HG02852 (cell line): ENCODE measurements around the gene RIMBP2.
"Not testable (repeated sequence)": the region's sequence is repeated elsewhere in the genome, so short reads cannot be mapped to it uniquely, and the experiment has no call there.

ENCODE experiments used
- ATAC-seq: cut with Tn5 transposase; IDR thresholded peaks from one replicate; pipeline ENCODE4 v1.9.1; 2021; ENCODE audit warnings: mild to moderate bottlenecking, moderate library complexity; ENCODE audit not compliant: unreplicated experiment

Gene RIMBP2

GRCh38 chr12:130609966-130610365, 106.1 kb downstream of the RIMBP2 start:
- ATAC-seq = no peak

- no peak for ATAC-seq
Measured at GRCh38 chr12:130608831-130609230, 107.3 kb downstream of the RIMBP2 start.

- no peak for ATAC-seq
Measured at GRCh38 chr12:130608132-130608531, 108.0 kb downstream of the RIMBP2 start.

GRCh38 chr12:130606231-130606630, 109.9 kb downstream of the RIMBP2 start:
- no peak for ATAC-seq

GRCh38 chr12:130603396-130603965, 112.6 kb downstream of the RIMBP2 start:
- no peak for ATAC-seq

- ATAC-seq = no peak
Measured at GRCh38 chr12:130602251-130602650, 113.8 kb downstream of the RIMBP2 start.

- no peak for ATAC-seq
Measured at GRCh38 chr12:130601327-130601726, 114.8 kb downstream of the RIMBP2 start.

GRCh38 chr12:130596241-130596640, 119.9 kb downstream of the RIMBP2 start:
- no peak for ATAC-seq

GRCh38 chr12:130595566-130595965, 120.5 kb downstream of the RIMBP2 start:
- ATAC-seq = no peak

GRCh38 chr12:130593056-130593455, 123.0 kb downstream of the RIMBP2 start:
- ATAC-seq = no peak

- ATAC-seq = no peak
Measured at GRCh38 chr12:130592641-130593040, 123.5 kb downstream of the RIMBP2 start.

GRCh38 chr12:130591736-130592135, 124.4 kb downstream of the RIMBP2 start:
- no peak for ATAC-seq

- ATAC-seq = no peak
Measured at GRCh38 chr12:130590685-130591084, 125.4 kb downstream of the RIMBP2 start.

- ATAC-seq = no peak
Measured at GRCh38 chr12:130589540-130590317, 126.4 kb downstream of the RIMBP2 start.

- ATAC-seq = no peak
Measured at GRCh38 chr12:130588696-130589539, 127.2 kb downstream of the RIMBP2 start.

GRCh38 chr12:130587966-130588365, 128.1 kb downstream of the RIMBP2 start:
- ATAC-seq = no peak

GRCh38 chr12:130584475-130584874, 131.6 kb downstream of the RIMBP2 start:
- not testable (repeated sequence) for ATAC-seq

GRCh38 chr12:130583800-130584199, 132.3 kb downstream of the RIMBP2 start:
- ATAC-seq = no peak

- ATAC-seq = no peak
Measured at GRCh38 chr12:130583317-130583716, 132.8 kb downstream of the RIMBP2 start.

- ATAC-seq = no peak
Measured at GRCh38 chr12:130582286-130582685, 133.8 kb downstream of the RIMBP2 start.

- no peak for ATAC-seq
Measured at GRCh38 chr12:130581782-130582181, 134.3 kb downstream of the RIMBP2 start.

- ATAC-seq = no peak
Measured at GRCh38 chr12:130579231-130579630, 136.9 kb downstream of the RIMBP2 start.
